ENCODE data around the gene PCDH9.

PCDH9 gene

DNA sequence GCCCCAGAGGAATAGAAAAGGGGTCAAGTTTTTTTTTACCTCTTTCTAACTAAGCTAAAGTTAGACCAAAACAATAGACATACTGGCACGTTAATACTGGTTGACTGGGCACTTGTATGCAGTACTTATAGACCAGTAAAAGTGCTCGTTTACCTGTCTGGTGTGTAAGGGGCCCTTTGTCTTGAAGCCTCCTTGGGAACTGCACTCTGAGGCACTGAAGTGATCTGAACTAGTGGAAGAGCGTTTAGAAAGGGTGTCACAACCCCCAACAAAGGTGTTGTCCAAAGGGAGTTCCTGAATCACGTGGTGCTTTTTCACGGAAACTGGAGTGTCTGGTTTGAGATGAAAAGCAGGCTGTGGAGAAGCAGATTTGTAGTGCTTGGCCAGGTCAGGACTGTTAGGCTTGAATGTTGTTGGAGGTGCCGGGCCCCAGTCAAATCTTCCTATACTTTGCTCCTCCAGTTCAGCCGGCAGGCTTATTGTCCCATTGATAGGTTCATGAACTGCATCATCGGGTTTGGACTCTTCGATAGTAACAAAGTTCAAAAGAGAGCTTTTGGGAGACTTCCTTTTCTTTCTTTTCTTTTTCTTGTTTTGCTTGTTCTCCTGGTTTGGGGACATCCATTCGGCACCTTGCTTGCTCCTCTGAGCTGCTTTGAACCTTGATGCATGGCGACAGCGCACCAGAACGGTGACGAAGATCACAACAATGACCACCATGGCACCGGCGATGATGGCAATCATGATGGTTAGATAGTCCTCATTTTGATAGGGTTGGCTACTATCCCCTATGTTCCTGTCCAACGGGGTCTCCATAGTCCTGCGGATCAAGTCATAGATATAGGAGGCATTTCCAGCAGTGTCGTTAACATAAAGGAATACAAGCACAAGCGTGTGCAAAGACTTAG is 4.6 kb downstream of the PCDH9 start:
- no peak for DNase-seq (ENCODE audit: low read depth in 2 of 2)

GRCh38 chr13:67224148-67224846 is 5.8 kb downstream of the PCDH9 start:
- peak; percentile 10 to 17 for DNase-seq (ENCODE audit: low read depth in 2 of 2)

DNA sequence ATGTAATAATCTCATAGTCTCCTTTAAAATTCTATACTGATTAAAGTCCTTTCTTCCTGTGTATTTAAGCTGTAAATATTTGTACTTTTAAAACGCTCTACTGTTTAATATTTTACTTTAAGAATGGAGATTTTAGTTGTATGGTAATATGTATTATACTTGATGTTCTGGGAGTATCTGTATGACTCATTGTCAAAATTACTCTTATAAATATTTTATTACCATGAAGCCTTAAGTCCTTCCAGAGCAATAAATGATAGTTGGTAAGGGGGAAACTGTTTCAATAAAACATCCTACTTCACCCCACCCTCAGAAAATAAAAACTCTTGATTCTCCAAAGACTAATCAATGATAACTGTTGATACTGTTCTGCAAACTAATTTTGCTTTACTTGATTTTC is 6.4 kb downstream of the PCDH9 start:
- DNase-seq (ENCODE audit: low read depth in 2 of 2): no peak

GRCh38 chr13:67223024-67223423 is 7.1 kb downstream of the PCDH9 start:
- no peak for DNase-seq (ENCODE audit: low read depth in 2 of 2)

DNA sequence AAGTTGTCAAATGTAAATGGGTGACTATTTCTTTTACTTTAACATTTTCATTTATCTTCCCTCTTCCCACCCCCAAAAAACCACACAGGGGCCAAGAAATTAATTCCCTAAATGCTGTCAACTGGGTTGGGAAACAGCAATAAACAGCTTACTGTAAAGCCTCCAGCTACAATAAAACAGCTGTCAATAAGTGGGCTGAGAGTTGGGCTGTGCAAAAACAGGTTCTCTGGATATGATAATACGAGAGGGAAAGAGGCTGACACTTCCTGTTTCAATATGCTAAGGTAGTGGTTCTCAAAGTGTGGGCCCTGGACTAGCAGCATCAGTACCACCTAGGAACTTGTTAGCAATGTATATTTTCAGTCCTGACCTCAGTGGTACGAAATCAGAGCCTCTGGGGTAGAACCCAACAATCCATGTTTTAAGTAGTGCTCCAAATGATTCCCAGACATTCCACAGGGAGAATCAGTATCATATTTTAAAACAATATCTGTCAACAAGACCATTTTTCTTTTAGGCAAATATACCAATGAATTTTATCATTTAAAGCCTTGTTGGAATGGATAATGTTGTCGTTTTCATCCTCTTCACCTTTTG is 8.4 kb downstream of the PCDH9 start:
- DNase-seq (ENCODE audit: low read depth in 2 of 2): no peak

- no peak for DNase-seq (ENCODE audit: low read depth in 2 of 2)
Observed at GRCh38 chr13:67219113-67219512, 11.0 kb downstream of the PCDH9 start.

DNA sequence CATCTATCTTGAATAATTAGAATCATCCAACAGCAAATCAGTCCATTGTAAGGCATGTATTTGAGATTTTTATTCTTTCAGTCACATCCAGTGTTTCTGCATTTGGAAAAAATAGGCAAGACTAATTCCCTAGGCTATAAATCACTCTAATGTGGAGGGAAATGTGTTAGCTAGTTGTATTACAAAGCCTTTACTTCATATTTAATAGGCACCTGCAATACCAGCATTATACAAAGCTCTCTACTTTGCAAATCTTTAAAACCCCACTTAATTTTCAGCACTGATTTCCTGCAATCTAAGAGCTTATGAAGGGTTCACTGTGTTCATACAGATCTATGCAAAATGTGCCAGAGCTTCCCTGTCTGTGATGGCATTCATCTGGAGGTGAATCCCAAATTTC is 12.3 kb downstream of the PCDH9 start:
- no peak for DNase-seq (ENCODE audit: low read depth in 2 of 2)

GRCh38 chr13:67216864-67217263 is 13.3 kb downstream of the PCDH9 start:
- DNase-seq (ENCODE audit: low read depth in 2 of 2): no peak

DNA sequence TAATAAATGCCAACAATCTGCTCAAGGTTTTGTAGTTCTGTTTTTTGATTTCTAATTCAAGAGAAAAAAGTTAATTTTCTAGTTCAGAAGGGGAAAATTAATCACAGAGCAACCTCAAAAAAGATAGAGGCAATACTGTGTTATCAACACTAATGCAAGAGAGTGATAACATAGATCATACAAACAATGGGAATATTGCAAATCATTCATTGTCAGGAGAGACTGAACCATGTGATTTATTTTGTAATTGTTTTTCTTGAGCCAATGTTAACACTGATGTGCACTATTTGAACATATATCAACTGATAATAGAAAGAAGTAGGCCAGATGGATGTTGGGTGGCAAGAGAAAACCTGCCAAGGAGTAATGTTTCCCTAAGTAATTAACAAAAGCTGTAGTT is 19.9 kb downstream of the PCDH9 start:
- DNase-seq (ENCODE audit: low read depth in 2 of 2): no peak

- no peak for DNase-seq (ENCODE audit: low read depth in 2 of 2)
Observed at GRCh38 chr13:67208552-67208951, 21.6 kb downstream of the PCDH9 start.

DNA sequence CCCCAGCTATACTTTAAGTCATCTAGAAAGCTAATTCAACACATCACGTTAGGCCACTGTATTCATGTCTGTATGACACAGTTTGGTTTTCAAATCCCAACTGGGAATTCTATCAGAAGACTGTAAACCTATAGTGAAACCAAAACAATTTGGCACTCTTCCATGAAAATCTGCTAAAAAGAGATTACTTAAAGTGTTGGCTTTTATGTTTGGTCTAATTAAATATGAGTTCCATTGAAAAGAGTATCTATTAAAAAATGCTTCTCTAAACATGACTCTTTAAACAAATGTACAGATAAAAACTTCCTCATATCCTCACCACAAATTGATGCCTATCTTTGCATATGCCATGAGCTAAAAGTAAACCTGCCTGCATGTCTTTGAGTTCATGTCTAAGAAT is 25.4 kb downstream of the PCDH9 start:
- DNase-seq (ENCODE audit: low read depth in 2 of 2): no peak

GRCh38 chr13:67200605-67201004 is 29.5 kb downstream of the PCDH9 start:
- no peak for DNase-seq (ENCODE audit: low read depth in 2 of 2)

GRCh38 chr13:67200183-67200582 is 30.0 kb downstream of the PCDH9 start:
- no peak for DNase-seq (ENCODE audit: low read depth in 2 of 2)

- no peak for DNase-seq (ENCODE audit: low read depth in 2 of 2)
Observed at GRCh38 chr13:67197704-67198103, 32.4 kb downstream of the PCDH9 start.

GRCh38 chr13:67193979-67194378 is 36.2 kb downstream of the PCDH9 start:
- DNase-seq (ENCODE audit: low read depth in 2 of 2): no peak

- DNase-seq (ENCODE audit: low read depth in 2 of 2): no peak
Observed at GRCh38 chr13:67192751-67193150, 37.4 kb downstream of the PCDH9 start.

GRCh38 chr13:67186995-67187569 is 43.1 kb downstream of the PCDH9 start:
- DNase-seq (ENCODE audit: low read depth in 2 of 2): no peak

- no peak for DNase-seq (ENCODE audit: low read depth in 2 of 2)
Observed at GRCh38 chr13:67184247-67184646, 45.9 kb downstream of the PCDH9 start.

DNA sequence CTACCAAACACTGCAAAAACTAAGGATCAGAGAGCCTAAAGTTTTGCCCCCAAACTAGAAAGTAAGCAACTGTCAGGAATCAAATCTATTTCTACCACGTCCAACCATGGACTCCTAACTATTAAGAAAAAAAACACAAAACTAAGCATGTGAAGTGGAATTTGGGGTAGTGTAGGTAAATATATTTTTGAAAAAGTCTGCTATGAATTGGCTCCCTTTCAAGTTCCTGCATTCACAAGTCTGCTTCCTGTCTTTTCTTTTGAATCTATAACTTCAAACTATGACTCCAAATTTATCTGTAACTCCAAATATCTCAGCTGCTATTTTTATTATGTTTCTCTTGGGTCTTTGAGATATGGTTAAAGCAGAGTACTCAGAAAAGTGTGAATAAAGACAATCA is 47.0 kb downstream of the PCDH9 start:
- no peak for DNase-seq (ENCODE audit: low read depth in 2 of 2)

DNA sequence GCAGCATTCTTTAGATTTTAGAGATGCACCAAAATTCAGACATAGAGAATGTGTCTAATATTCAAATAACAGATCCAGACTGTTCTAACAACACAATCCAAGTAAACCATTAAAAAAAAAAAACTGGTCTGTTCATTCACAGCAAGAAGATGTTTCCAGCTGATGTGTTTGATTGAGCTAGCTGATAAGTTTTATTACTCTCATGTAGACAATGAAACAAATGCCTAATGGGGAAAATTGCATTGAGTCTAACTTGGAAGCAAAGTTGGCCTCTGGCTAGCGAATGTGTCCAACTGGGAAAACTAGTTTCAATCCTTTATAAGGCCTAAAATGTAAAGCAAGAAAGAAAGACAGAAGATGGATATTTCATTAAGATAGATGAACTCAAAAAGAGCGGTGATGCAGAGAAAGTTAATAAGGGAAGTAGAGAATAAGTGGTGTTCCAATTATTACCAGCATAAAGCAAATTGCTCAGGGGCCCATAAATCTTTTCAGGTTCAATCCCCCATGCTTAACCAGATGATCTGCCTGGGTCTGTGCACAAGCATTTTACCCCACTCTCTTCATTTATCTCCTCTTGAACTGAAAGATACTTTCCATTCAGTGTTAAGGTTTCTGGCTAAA is 54.2 kb downstream of the PCDH9 start:
- no peak for DNase-seq (ENCODE audit: low read depth in 2 of 2)

DNA sequence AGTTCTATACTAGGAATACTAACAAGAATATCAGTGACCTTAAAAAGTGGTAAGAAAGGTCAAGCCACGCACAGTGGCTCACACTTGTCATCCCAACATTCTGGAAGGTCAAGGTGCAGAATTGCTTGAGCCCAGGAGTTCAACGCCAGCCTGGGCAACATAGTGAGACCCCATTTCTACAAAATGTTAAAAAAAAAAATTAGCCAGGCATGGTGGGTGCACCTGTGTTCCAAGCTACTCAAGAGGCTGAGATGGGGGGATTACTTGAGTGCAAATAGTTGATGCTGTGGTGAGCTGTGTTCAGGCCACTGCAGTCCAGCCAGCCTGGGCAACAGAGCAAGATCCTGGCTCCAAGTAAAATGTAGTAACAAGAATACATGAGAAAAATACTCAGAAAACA is 61.8 kb downstream of the PCDH9 start:
- no peak for DNase-seq (ENCODE audit: low read depth in 2 of 2)

- DNase-seq (ENCODE audit: low read depth in 2 of 2): no peak
Observed at GRCh38 chr13:67167420-67167819, 62.7 kb downstream of the PCDH9 start.

All from stimulated activated CD8-positive, alpha-beta memory T cell treated with anti-CD3 and anti-CD28 coated beads, Interleukin-2, amount 100 ng/mL, for 48 hours (primary cell).